Endothelial cell of umbilical vein (primary cell): ENCODE results near the gene DBX1.

Source experiments
- GATA2 ChIP-seq: IDR thresholded peaks from 2 replicates; pipeline ENCODE4 v1.7.0; 2011; ENCODE audit warnings: low read depth, mild to moderate bottlenecking, moderate library complexity, mixed read lengths, low read length; ENCODE audit not compliant: insufficient read length, insufficient read depth
- JUN ChIP-seq: IDR thresholded peaks from 2 replicates; pipeline ENCODE4 v1.6.1; 2011; ENCODE audit warnings: borderline replicate concordance, low read depth; ENCODE audit not compliant: insufficient read length, insufficient read depth
- MYC ChIP-seq: IDR thresholded peaks from one replicate; pipeline ENCODE4 v1.6.1; 2011; ENCODE audit warnings: mild to moderate bottlenecking, low read depth, low read length
- POLR2A ChIP-seq: IDR thresholded peaks from 2 replicates; pipeline ENCODE4 v1.6.1; 2012; ENCODE audit warnings: low read depth, mild to moderate bottlenecking, control low read depth, low read length
- POLR2AphosphoS5 ChIP-seq: IDR thresholded peaks from 2 replicates; pipeline ENCODE4 v1.6.1; 2012; ENCODE audit warnings: low read depth, mild to moderate bottlenecking, control low read depth, low read length, moderate library complexity; ENCODE audit not compliant: insufficient read depth
- TF ChIP-seq, protein P1 (sequence below), 2 donors: IDR thresholded peaks; 1 replicate in 1 of 2; 2 replicates in 1 of 2; pipeline ENCODE4 v1.5.1; 2011; ENCODE audit warnings: low read length in 2 of 2, mild to moderate bottlenecking in 2 of 2, moderate library complexity in 2 of 2, control low read depth in 1 of 2, inconsistent platforms in 1 of 2, low read depth in 1 of 2; ENCODE audit not compliant: insufficient read depth in 1 of 2; ENCODE audit errors: extremely low read depth in 1 of 2

DNA sequence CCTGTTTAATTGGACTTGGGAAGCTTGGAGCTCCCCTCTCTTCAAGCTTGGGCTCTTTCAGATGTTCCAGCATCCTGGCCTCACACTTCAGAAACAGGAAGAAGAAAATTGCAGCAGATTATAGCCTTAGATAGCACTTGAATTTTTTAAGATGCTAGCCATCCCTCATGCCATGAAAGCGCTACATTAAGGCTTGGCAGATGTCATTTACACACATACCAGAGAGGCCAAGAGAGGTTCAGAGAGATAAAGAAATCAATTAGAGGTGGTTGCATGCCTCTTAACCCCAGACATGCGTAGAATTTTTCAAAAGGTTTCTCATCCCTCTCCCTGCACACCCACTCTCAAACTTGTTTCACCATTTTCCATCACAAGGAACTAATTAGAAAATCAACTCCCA lies 31.9 kb upstream of the DBX1 start:
- TF ChIP-seq, protein P1, sequence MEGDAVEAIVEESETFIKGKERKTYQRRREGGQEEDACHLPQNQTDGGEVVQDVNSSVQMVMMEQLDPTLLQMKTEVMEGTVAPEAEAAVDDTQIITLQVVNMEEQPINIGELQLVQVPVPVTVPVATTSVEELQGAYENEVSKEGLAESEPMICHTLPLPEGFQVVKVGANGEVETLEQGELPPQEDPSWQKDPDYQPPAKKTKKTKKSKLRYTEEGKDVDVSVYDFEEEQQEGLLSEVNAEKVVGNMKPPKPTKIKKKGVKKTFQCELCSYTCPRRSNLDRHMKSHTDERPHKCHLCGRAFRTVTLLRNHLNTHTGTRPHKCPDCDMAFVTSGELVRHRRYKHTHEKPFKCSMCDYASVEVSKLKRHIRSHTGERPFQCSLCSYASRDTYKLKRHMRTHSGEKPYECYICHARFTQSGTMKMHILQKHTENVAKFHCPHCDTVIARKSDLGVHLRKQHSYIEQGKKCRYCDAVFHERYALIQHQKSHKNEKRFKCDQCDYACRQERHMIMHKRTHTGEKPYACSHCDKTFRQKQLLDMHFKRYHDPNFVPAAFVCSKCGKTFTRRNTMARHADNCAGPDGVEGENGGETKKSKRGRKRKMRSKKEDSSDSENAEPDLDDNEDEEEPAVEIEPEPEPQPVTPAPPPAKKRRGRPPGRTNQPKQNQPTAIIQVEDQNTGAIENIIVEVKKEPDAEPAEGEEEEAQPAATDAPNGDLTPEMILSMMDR (IDR thresholded peaks at IDR 0.05; ENCODE audit: extremely low read depth in 1 of 2, insufficient read depth in 1 of 2, low read depth in 1 of 2, low read length in 2 of 2) = no peak
- TF ChIP-seq POLR2AphosphoS5 = no peak
- no peak for TF ChIP-seq MYC
- TF ChIP-seq JUN = no peak
- TF ChIP-seq POLR2A = no peak
- no peak for TF ChIP-seq GATA2
